B cell (primary cell): ENCODE results near the gene UBAC2. TPM values are rescaled to one million over a fixed set of nuclear protein-coding genes. Genes with fewer than 3 reads are reported as not detected.
A peak's percentile ranks its signal among the peaks of the same experiment; 100 is the strongest.

Source experiments
- ATAC-seq: fragments of 200-7000 bp; cut with Tn5 transposase; one replicate; pipeline ENCODE4 v1.10.0; 2021; ENCODE audit warnings: low read depth, mild to moderate bottlenecking, moderate number of reproducible peaks, moderate library complexity
- CTCF ChIA-PET: fragments of 350-600 bp; sonication (Branson Sonifier 250); formaldehyde crosslinking; loops from one replicate; lab custom pipeline; 2021; ENCODE audit warnings: antibody characterized with exemption, inconsistent platforms; lab: Charles Lee
- POLR2A ChIA-PET: fragments of 350-600 bp; sonication (Branson Sonifier 250); formaldehyde crosslinking; loops from one replicate; lab custom pipeline; 2021; ENCODE audit warnings: antibody characterized with exemption; lab: Charles Lee
- DNase-seq: peaks from one replicate; pipeline ENCODE4 v3.0.0; 2013
- H2AFZ ChIP-seq: 2 replicates; pipeline ENCODE4 v1.6.1; 2012; ENCODE audit warnings: mild to moderate bottlenecking, low read depth, low read length; ENCODE audit not compliant: insufficient read depth, poor library complexity, severe bottlenecking
- H3K27ac ChIP-seq, 2 donors: 1 replicate in 1 of 2; 2 replicates in 1 of 2; pipeline ENCODE4 v1.5.1; 2012 to 2013; ENCODE audit warnings: low read length in 2 of 2, mild to moderate bottlenecking in 2 of 2, moderate library complexity in 1 of 2
- H3K27me3 ChIP-seq, 4 experiments: fragments of 200-600 bp in 1 of 4; sonication (generic) in 1 of 4; replicated peaks in 1 of 4; 1 replicate in 2 of 4; 2 replicates in 2 of 4; pipeline versions ENCODE4 v1.6.1 to v1.7.0; 2013 to 2016; ENCODE audit warnings: low read length in 3 of 4, mild to moderate bottlenecking in 2 of 4, mixed read lengths in 1 of 4, moderate library complexity in 1 of 4; ENCODE audit not compliant: insufficient read depth in 4 of 4, control insufficient read depth in 3 of 4; ENCODE audit errors: control extremely low read depth in 1 of 4
- H3K36me3 ChIP-seq, 2 experiments: replicated peaks in 1 of 2; 1 replicate in 1 of 2; 2 replicates in 1 of 2; pipeline versions ENCODE4 v1.6.1 to v1.7.1; 2013; ENCODE audit warnings: low read length in 1 of 2; ENCODE audit not compliant: insufficient read depth in 2 of 2, control insufficient read depth in 1 of 2; ENCODE audit errors: control extremely low read depth in 1 of 2, extremely low read depth in 1 of 2
- H3K4me1 ChIP-seq, 2 donors: fragments of 200-600 bp in 1 of 2; sonication (generic) in 1 of 2; 1 replicate in 1 of 2; 2 replicates in 1 of 2; pipeline versions ENCODE4 v1.5.1 to v1.6.1; 2013 to 2017; ENCODE audit warnings: low read length in 2 of 2; ENCODE audit not compliant: control insufficient read depth in 2 of 2, insufficient read depth in 2 of 2
- H3K4me2 ChIP-seq: replicated peaks from 2 replicates; pipeline ENCODE3; 2012; ENCODE audit warnings: mild to moderate bottlenecking, low read depth, low read length; ENCODE audit not compliant: poor library complexity, severe bottlenecking
- H3K4me3 ChIP-seq, 5 experiments: fragments of 200-600 bp in 1 of 5; sonication (generic) in 1 of 5; 1 replicate in 3 of 5; 2 replicates in 2 of 5; pipeline versions ENCODE4 v1.5.1 to v1.7.0; 2011 to 2016; ENCODE audit warnings: low read length in 4 of 5, mild to moderate bottlenecking in 4 of 5, low read depth in 2 of 5, control low read depth in 1 of 5, moderate library complexity in 1 of 5; ENCODE audit not compliant: insufficient read depth in 1 of 5; ENCODE audit errors: control extremely low read depth in 1 of 5, extremely low read depth in 1 of 5
- H3K79me2 ChIP-seq: fragments of 200-600 bp; sonication (generic); one replicate; pipeline ENCODE4 v1.6.0; 2016; ENCODE audit warnings: low read length; ENCODE audit not compliant: control insufficient read depth, insufficient read depth
- H3K9ac ChIP-seq: fragments of 200-600 bp; sonication (generic); 2 replicates; pipeline ENCODE4 v1.6.1; 2017; ENCODE audit warnings: mild to moderate bottlenecking, low read length, moderate library complexity
- H3K9me3 ChIP-seq, 3 donors: one replicate each; pipeline versions ENCODE4 v1.6.1 to v1.7.1; 2013; ENCODE audit warnings: low read length in 2 of 3; ENCODE audit not compliant: control insufficient read depth in 2 of 3, insufficient read depth in 1 of 3; ENCODE audit errors: control extremely low read depth in 1 of 3
- H4K20me1 ChIP-seq: 2 replicates; pipeline ENCODE4 v1.6.0; 2012; ENCODE audit warnings: mild to moderate bottlenecking, low read length; ENCODE audit not compliant: insufficient read depth, control insufficient read depth, poor library complexity, severe bottlenecking
- H3K27ac Mint-ChIP-seq: one replicate; pipeline ENCODE4 v1.8.0; 2021; ENCODE audit warnings: mixed read lengths
- H3K27me3 Mint-ChIP-seq: one replicate; pipeline ENCODE4 v1.8.0; 2021; ENCODE audit warnings: mixed read lengths
- H3K4me1 Mint-ChIP-seq: one replicate; pipeline ENCODE4 v1.8.0; 2021; ENCODE audit warnings: mixed read lengths
- H3K4me3 Mint-ChIP-seq: one replicate; pipeline ENCODE4 v1.8.0; 2021; ENCODE audit warnings: mixed read lengths
- H3K9me3 Mint-ChIP-seq: one replicate; pipeline ENCODE4 v1.8.0; 2022; ENCODE audit warnings: mixed read lengths; ENCODE audit not compliant: insufficient read depth
- EZH2 ChIP-seq: IDR thresholded peaks from 2 replicates; pipeline ENCODE4 v1.6.1; 2012; ENCODE audit warnings: borderline replicate concordance, low read depth, mild to moderate bottlenecking, moderate library complexity, low read length; ENCODE audit not compliant: insufficient read depth, poor library complexity, severe bottlenecking
- WGBS: methylation state at CpG from one replicate; pipeline ENCODE4 v1.1.5; 2013; ENCODE audit warnings: missing lambda C conversion rate; ENCODE audit not compliant: insufficient coverage; 5-methylcytosine and 5-hydroxymethylcytosine counted together
- intact Hi-C: fragments of 100-400 bp; cut with micrococcal nuclease; formaldehyde crosslinking; loops from one replicate; pipeline ENCODE4 v1.10.0; 2022
- polyA plus RNA-seq: library from polyadenylated mRNA; depleted of rRNA; stranded (reverse); fragments of >200 nt; gene quantifications from 2 replicates; pipeline ENCODE4 v1.2.3, GENCODE V29; 2012
- total RNA-seq, 2 donors: library from RNA; stranded (reverse); fragments of 120-200 nt in 1 of 2; gene quantifications; 1 replicate in 1 of 2; 2 replicates in 1 of 2; pipeline versions ENCODE4 v1.2.3 to v1.2.4, GENCODE V29; 2013 to 2022
- TF ChIP-seq, protein P1 (sequence below): fragments of 200-600 bp; IDR thresholded peaks from one replicate; pipeline ENCODE4 v1.8.0; 2022; ENCODE audit warnings: antibody characterized with exemption, mild to moderate bottlenecking

Gene UBAC2
- total and polyA plus RNA-seq, 2 donors (not counting 1 experiment from before 2014, with no cell fraction given), result 56.3 to 60.8 TPM

DNA sequence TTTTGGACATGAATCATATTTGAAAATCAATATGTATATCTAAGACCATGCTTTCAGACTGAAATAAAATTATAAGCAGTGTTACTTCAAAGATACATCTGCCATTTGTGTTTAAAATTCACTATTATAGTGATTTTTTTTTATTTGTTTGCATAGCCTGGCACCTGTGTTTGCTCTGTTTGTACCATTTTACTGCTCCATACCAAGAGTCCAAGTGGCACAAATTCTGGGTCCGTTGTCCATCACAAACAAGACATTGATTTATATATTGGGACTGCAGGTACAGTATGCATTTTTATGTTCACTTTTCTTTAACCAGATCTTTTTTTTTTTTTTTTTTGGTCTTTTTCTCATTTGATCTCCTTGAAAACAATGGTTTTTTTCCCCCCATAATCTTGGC lies 113.3 kb downstream of the UBAC2 start:
- Mint-ChIP-seq H3K4me1 (peaks cover 39% of the 10 kb centered on the region), H3K27me3 (no peaks in the 10 kb centered on the region), H3K27ac (no peak overlapping the region), H3K9me3 (no peaks in the 10 kb centered on the region), H3K4me3 (no peak overlapping the region)
- H3K27ac ChIP-seq, result no peak overlapping the region
- ATAC-seq (no peak), DNase-seq (no peak)
- no CpG with 5 or more reads among the region's 1 CpG for WGBS
- H3K36me3 ChIP-seq, result peaks cover 1 to 31% of the 10 kb centered on the region in 2 experiments
- H3K4me1 ChIP-seq, result peaks cover 12 to 25% of the 10 kb centered on the region in 2 donors
- H2AFZ ChIP-seq, result no peak overlapping the region
- H3K9ac ChIP-seq, result no peak overlapping the region
- intact Hi-C loops, result no loop called here
- TF ChIP-seq, protein P1, sequence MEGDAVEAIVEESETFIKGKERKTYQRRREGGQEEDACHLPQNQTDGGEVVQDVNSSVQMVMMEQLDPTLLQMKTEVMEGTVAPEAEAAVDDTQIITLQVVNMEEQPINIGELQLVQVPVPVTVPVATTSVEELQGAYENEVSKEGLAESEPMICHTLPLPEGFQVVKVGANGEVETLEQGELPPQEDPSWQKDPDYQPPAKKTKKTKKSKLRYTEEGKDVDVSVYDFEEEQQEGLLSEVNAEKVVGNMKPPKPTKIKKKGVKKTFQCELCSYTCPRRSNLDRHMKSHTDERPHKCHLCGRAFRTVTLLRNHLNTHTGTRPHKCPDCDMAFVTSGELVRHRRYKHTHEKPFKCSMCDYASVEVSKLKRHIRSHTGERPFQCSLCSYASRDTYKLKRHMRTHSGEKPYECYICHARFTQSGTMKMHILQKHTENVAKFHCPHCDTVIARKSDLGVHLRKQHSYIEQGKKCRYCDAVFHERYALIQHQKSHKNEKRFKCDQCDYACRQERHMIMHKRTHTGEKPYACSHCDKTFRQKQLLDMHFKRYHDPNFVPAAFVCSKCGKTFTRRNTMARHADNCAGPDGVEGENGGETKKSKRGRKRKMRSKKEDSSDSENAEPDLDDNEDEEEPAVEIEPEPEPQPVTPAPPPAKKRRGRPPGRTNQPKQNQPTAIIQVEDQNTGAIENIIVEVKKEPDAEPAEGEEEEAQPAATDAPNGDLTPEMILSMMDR, result no peak
- no peak for TF ChIP-seq EZH2
- POLR2A ChIA-PET, result no interaction called here
- H3K9me3 ChIP-seq, result no peaks in the 10 kb centered on the region
- H4K20me1 ChIP-seq, result no peaks in the 10 kb centered on the region
- CTCF ChIA-PET, result interaction anchor here (1.8 kb wide), 1 partner anchor 10 kb away, joined by 4 read pairs; no protein-coding TSS in a partner anchor
- H3K4me3 ChIP-seq, result no peak overlapping the region
- peaks cover 67% of the 10 kb centered on the region for H3K79me2 ChIP-seq
- no peak overlapping the region for H3K4me2 ChIP-seq
- H3K27me3 ChIP-seq, result no peaks in the 10 kb centered on the region

DNA sequence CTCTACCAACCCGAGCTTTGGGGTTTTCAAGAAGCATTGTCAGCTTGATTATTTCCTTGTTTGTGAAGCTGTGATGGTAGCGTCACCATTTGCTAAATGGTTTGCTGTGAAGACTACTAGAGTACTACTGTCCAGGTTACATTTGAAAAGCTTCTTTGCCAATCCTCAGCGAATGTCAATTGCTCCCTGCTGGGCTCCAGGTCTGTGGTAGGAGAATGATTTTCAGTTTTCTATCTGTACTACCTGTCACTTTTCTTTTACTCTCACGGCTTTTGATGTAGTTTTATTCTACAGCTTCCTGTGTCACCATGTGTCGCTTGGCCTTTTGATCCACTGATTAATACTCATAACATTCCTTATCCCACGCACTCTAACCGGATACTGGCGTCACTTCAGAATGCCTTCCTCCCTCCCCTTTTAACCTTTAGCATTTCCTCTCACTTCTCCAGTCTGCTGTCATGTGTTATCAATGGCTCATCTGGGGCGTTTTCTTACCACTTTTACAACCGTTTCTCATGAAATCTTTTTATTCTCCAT lies 114.1 kb downstream of the UBAC2 start:
- H3K27ac ChIP-seq, result no peak overlapping the region
- Mint-ChIP-seq H3K27ac (peak overlapping the region; percentile 27), H3K9me3 (no peaks in the 10 kb centered on the region), H3K4me3 (no peak overlapping the region), H3K4me1 (peaks cover 37% of the 10 kb centered on the region), H3K27me3 (no peaks in the 10 kb centered on the region)
- ATAC-seq (no peak), DNase-seq (no peak)
- peaks cover 65% of the 10 kb centered on the region for H3K79me2 ChIP-seq
- H3K36me3 ChIP-seq, result peaks cover 1 to 36% of the 10 kb centered on the region in 2 experiments
- no peaks in the 10 kb centered on the region for H3K27me3 ChIP-seq
- WGBS, result 100% methylated on average over 6 of the region's 10 CpGs
- H3K9me3 ChIP-seq, result no peaks in the 10 kb centered on the region
- CTCF ChIA-PET, result no interaction called here
- intact Hi-C loops, result no loop called here
- TF ChIP-seq, protein P1, result no peak
- no peak for TF ChIP-seq EZH2
- H2AFZ ChIP-seq, result no peak overlapping the region
- no peak overlapping the region for H3K4me3 ChIP-seq
- POLR2A ChIA-PET, result no interaction called here
- H3K4me2 ChIP-seq, result no peak overlapping the region
- peaks cover 10 to 20% of the 10 kb centered on the region in 2 donors for H3K4me1 ChIP-seq
- no peaks in the 10 kb centered on the region for H4K20me1 ChIP-seq
- no peak overlapping the region for H3K9ac ChIP-seq
